ENCODE data around the gene RTL1. TPM values are rescaled to one million over a fixed set of nuclear protein-coding genes. Genes with fewer than 3 reads are reported as not detected.

RTL1 gene
- total and polyA plus RNA-seq, 4 experiments from 2014 or later: not detected

DNA sequence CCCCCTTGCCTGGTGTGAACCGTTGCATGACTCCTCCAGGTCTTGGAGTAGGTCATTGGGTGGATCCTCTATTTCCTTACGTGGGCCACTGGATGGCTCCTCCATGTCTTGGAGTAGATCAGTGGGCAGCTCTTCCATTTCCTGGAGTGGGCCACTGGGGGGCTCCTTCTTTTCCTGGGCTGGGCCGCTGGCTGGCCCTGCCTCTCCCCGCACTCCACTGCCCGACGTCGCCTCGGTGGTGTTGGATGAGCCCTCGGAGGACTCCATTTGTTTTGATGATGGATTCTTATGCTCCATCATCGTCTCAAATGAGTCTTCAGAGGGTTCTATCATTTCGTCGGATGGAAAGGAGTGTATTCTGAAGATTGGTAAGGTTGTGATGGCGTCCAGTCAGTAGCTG, 19.1 kb downstream of the RTL1 start:
- ChIA-PET POLR2A (ENCODE audit: partially characterized antibody) (no interaction called here), CTCF (ENCODE audit: partially characterized antibody) (no interaction called here)
- no peak overlapping the region for H3K27ac Mint-ChIP-seq
- H3K9me3 ChIP-seq (ENCODE audit: control insufficient read depth in 1 of 2, low read length in 2 of 2): no peaks in the 10 kb centered on the region
- no peaks in the 10 kb centered on the region for H3K36me3 ChIP-seq (ENCODE audit: insufficient read depth, low read length)
- H3K27ac ChIP-seq (ENCODE audit: low read depth, low read length): no peak overlapping the region
- no peak for DNase-seq
- H3K4me1 ChIP-seq (ENCODE audit: insufficient read depth, low read length): no peaks in the 10 kb centered on the region
- intact Hi-C loops (cut with micrococcal nuclease): no loop called here
- H3K4me3 ChIP-seq (ENCODE audit: low read length in 2 of 2): no peak overlapping the region
- H3K27me3 Mint-ChIP-seq: peaks cover 4 to 11% of the 10 kb centered on the region in 2 donors
- peaks cover 0 to 3% (median 0%) of the 10 kb centered on the region in 8 donors for H3K9me3 Mint-ChIP-seq
- H3K4me3 Mint-ChIP-seq: no peak overlapping the region
- no peaks in the 10 kb centered on the region for H3K4me1 Mint-ChIP-seq
- H3K36me3 Mint-ChIP-seq: no peaks in the 10 kb centered on the region
- no peaks in the 10 kb centered on the region for H3K27me3 ChIP-seq (ENCODE audit: insufficient read depth, low read length)

DNA sequence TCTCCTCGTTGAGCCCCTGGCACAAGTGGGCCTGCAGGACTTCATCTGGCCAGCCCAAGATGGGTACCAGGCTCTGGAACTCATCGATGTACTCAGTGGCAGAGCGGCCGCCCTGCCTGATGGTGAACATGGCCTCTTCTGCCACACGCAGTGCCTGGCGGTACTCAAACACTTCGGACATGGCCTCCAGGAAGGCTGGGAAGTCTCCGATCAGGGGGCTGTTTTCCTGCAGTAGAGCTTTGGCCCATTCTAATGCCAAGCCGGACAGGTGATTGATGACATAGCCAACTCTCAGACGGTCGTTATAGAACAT, 19.8 kb downstream of the RTL1 start:
- Mint-ChIP-seq H3K27ac (no peak overlapping the region), H3K36me3 (no peaks in the 10 kb centered on the region), H3K27me3 (peaks cover 2 to 9% of the 10 kb centered on the region in 2 donors), H3K9me3 (peaks cover 0 to 3% (median 0%) of the 10 kb centered on the region in 8 donors), H3K4me1 (no peaks in the 10 kb centered on the region), H3K4me3 (no peak overlapping the region)
- no peaks in the 10 kb centered on the region for H3K4me1 ChIP-seq (ENCODE audit: insufficient read depth, low read length)
- H3K4me3 ChIP-seq (ENCODE audit: low read length in 2 of 2): no peak overlapping the region
- ChIA-PET POLR2A (ENCODE audit: partially characterized antibody) (no interaction called here), CTCF (ENCODE audit: partially characterized antibody) (no interaction called here)
- H3K9me3 ChIP-seq (ENCODE audit: control insufficient read depth in 1 of 2, low read length in 2 of 2): no peaks in the 10 kb centered on the region
- no peak for DNase-seq
- intact Hi-C loops (cut with micrococcal nuclease): no loop called here
- no peaks in the 10 kb centered on the region for H3K36me3 ChIP-seq (ENCODE audit: insufficient read depth, low read length)
- H3K27ac ChIP-seq (ENCODE audit: low read depth, low read length): no peak overlapping the region
- H3K27me3 ChIP-seq (ENCODE audit: insufficient read depth, low read length): no peaks in the 10 kb centered on the region

DNA sequence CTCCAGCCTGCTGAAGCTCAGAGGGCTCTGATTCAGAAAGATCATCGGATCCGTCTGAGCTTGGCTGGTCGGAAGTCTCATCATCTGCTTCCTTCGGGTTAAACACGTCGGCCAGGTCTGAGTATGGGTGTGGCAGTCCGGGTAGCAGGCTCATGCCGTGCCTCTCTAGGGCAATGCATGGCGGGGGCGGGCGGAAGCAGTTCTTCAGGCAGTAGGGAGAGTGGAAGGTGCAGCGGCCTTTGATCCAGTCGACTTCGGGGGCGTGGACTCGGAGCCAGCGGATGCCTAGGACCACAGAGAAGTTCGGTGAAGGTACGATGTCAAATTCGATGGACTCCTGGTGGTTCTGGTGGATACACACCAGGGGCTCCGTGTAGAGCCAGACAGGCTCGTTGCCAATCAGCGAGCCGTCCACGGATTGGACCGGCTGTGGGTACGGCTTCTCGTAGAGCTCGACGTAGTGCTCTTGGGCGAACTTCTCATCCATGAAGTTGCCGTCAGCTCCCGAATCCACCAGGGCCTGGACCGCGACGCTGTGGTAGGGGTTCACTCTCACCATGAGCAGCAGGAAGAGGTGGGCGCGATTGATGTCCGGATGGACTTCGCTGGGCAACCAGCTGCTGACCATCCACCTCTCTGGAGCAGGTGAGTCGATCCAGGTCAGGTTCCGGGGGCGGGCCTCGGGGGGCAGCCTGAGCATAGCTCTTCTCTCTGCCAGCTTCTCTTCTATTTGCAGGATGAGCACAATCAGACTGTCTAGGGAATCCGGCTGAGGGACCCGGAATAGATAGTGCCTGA, 20.3 kb downstream of the RTL1 start:
- no peak overlapping the region for H3K4me3 Mint-ChIP-seq
- H3K27me3 ChIP-seq (ENCODE audit: insufficient read depth, low read length): no peaks in the 10 kb centered on the region
- H3K27ac ChIP-seq (ENCODE audit: low read depth, low read length): no peak overlapping the region
- ChIA-PET POLR2A (ENCODE audit: partially characterized antibody) (no interaction called here), CTCF (ENCODE audit: partially characterized antibody) (no interaction called here)
- peaks cover 0 to 3% (median 0%) of the 10 kb centered on the region in 8 donors for H3K9me3 Mint-ChIP-seq
- H3K36me3 Mint-ChIP-seq: no peaks in the 10 kb centered on the region
- H3K4me1 ChIP-seq (ENCODE audit: insufficient read depth, low read length): no peaks in the 10 kb centered on the region
- DNase-seq: no peak
- peaks cover 5 to 9% of the 10 kb centered on the region in 2 donors for H3K27me3 Mint-ChIP-seq
- no peaks in the 10 kb centered on the region for H3K4me1 Mint-ChIP-seq
- no peak overlapping the region for H3K4me3 ChIP-seq (ENCODE audit: low read length in 2 of 2)
- H3K36me3 ChIP-seq (ENCODE audit: insufficient read depth, low read length): no peaks in the 10 kb centered on the region
- H3K27ac Mint-ChIP-seq: no peak overlapping the region
- intact Hi-C loops (cut with micrococcal nuclease): no loop called here
- H3K9me3 ChIP-seq (ENCODE audit: control insufficient read depth in 1 of 2, low read length in 2 of 2): no peaks in the 10 kb centered on the region

DNA sequence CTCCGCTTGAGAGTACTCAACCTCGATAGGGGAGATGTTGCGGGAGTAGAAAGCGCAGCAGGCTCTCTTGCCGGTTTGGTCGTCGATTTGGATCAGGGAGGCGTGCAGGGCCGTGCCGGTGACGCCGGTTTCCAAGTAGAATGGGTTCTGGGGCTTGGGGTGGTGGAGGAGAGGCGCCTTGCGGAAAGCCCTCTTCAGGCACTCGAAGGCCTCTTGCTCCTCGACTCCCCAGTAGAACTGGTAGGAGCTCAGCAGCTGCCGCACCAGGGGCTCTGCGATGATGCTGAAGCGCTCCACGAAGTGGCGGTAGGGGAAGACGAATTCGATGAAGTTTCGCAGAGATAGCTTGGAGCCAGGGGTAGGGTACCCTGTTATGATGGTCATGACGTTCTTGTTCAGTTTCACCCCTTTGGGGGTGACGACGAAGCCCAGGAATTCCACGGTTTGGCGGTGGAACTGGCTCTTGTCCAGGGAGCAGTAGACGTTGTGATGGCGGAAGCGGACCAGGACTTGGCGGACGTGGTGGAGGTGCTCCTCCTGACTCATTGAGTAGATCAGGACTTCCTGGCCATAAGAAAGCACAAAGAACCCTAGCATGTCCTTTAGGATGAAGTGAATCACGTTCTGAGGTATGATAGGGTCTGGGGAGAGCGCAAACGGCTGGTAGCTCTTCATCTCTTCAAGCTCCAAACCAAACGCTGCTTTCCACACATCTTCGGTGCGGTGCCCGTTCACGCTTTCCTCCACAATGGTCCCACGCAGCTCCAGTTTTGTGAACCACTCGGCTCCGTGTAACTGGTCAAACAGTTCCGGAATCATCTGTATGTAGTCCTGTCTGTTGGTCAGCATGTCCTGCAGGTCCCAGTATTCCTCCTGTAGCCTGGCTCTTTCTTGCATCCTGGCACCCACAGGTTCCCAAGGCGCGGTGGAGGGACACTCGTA, 21.2 kb downstream of the RTL1 start:
- Histone ChIP-seq H3K27ac (ENCODE audit: low read depth, low read length) (no peak overlapping the region), H3K36me3 (ENCODE audit: insufficient read depth, low read length) (no peaks in the 10 kb centered on the region), H3K4me3 (ENCODE audit: low read length in 2 of 2) (no peak overlapping the region), H3K4me1 (ENCODE audit: insufficient read depth, low read length) (no peaks in the 10 kb centered on the region), H3K9me3 (ENCODE audit: control insufficient read depth in 1 of 2, low read length in 2 of 2) (no peaks in the 10 kb centered on the region), H3K27me3 (ENCODE audit: insufficient read depth, low read length) (no peaks in the 10 kb centered on the region)
- H3K36me3 Mint-ChIP-seq: no peaks in the 10 kb centered on the region
- POLR2A ChIA-PET (ENCODE audit: partially characterized antibody): no interaction called here
- intact Hi-C loops (cut with micrococcal nuclease): no loop called here
- CTCF ChIA-PET (ENCODE audit: partially characterized antibody): no interaction called here
- peaks cover 6 to 7% of the 10 kb centered on the region in 2 donors for H3K27me3 Mint-ChIP-seq
- DNase-seq: no peak
- H3K4me1 Mint-ChIP-seq: no peaks in the 10 kb centered on the region
- no peak overlapping the region for H3K4me3 Mint-ChIP-seq
- H3K27ac Mint-ChIP-seq: no peak overlapping the region
- peaks cover 0 to 3% (median 0%) of the 10 kb centered on the region in 8 donors for H3K9me3 Mint-ChIP-seq

DNA sequence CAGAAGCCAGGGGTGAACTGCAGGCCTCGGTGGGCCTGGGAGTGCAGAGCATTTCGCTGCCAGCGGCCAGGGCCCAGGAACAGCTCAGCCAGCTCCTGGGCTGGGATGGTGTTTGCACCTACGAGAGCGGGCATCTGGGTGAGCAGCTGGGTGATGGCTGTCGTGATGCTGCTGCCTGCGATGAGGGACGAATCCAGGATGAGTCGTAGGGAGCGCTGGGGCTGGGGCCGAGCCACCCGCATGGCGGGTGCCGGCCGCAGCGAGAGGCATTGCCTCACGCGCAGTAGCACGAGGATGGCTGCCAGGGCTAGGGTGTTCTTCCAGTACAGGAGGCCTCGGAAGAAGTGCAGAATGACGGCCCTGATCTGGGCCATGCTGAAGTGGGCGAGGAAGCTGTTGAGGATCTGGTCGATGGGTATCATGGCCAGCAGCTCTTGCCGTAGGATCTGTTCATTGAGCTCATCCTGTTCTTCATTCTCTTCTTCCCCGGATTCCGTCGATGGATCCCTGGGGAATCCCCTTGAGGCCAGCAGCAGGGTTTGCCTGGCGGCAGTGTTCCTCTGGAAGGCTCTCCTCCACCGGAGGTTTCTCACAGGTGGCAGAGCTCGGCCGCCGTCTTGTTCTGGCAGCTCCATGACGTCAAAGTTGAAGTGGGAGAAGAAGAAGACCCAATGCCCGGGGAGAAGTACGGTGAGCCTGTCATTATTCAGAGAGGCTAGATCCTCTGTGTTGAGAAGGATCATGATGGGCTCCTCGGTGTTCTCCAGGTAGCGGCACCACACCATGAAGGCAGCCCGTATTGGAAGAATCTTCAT, 22.1 kb downstream of the RTL1 start:
- Mint-ChIP-seq H3K4me1 (no peaks in the 10 kb centered on the region), H3K36me3 (no peaks in the 10 kb centered on the region), H3K27ac (no peak overlapping the region), H3K9me3 (peaks cover 0 to 3% (median 0%) of the 10 kb centered on the region in 8 donors), H3K27me3 (peaks cover 6 to 8% of the 10 kb centered on the region in 2 donors), H3K4me3 (no peak overlapping the region)
- Histone ChIP-seq H3K27me3 (ENCODE audit: insufficient read depth, low read length) (no peaks in the 10 kb centered on the region), H3K4me3 (ENCODE audit: low read length in 2 of 2) (no peak overlapping the region), H3K36me3 (ENCODE audit: insufficient read depth, low read length) (no peaks in the 10 kb centered on the region), H3K9me3 (ENCODE audit: control insufficient read depth in 1 of 2, low read length in 2 of 2) (no peaks in the 10 kb centered on the region), H3K27ac (ENCODE audit: low read depth, low read length) (no peak overlapping the region), H3K4me1 (ENCODE audit: insufficient read depth, low read length) (no peaks in the 10 kb centered on the region)
- no peak for DNase-seq
- CTCF ChIA-PET (ENCODE audit: partially characterized antibody): no interaction called here
- intact Hi-C loops (cut with micrococcal nuclease): no loop called here
- POLR2A ChIA-PET (ENCODE audit: partially characterized antibody): no interaction called here

DNA sequence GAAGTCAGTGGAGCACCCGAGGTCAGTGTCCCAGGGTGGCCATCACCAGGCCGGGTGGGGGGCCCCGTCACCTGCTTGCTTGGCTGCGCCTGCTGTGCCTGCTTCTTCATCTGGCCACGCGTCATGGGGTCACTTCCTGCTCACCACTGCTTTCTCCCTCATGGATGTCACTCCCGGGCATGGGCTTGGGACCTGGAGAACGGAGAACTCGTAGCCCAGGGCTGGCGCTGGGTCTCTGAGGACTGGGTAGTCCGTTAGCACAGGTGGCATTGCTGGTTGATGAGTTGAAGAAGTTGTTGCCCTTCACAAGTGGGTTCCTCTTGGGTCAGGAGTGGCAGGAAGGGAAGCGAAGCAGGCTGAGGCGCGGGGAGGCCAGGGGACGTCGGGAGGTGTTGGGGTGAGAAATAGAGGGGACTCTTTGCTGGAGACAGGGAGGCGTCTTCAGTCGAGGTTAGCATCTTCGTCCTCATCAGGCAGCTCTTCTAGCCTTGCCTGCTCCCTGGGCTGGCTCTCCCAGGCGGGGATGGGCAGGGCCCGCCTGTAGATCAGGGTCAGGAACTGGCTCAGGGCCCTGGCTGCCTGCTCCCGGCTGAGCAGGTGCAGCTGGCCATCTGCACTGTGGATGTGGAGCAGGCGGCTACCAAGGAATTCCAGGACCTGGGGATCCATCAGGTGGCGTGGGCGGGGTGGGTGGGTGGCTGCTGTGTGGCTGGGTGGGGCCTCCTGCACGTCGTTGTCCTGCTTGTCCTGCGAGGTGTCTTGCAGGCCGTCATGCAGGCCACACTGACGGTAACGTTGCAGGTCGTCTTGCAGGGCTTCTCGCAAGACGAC, 23.0 kb downstream of the RTL1 start:
- Mint-ChIP-seq H3K4me3 (no peak overlapping the region), H3K4me1 (no peaks in the 10 kb centered on the region), H3K27me3 (peaks cover 2 to 8% of the 10 kb centered on the region in 2 donors), H3K9me3 (peaks cover 0 to 2% (median 0%) of the 10 kb centered on the region in 8 donors), H3K27ac (no peak overlapping the region), H3K36me3 (no peaks in the 10 kb centered on the region)
- no peak overlapping the region for H3K27ac ChIP-seq (ENCODE audit: low read depth, low read length)
- H3K27me3 ChIP-seq (ENCODE audit: insufficient read depth, low read length): no peaks in the 10 kb centered on the region
- no peaks in the 10 kb centered on the region for H3K36me3 ChIP-seq (ENCODE audit: insufficient read depth, low read length)
- ChIA-PET CTCF (ENCODE audit: partially characterized antibody) (no interaction called here), POLR2A (ENCODE audit: partially characterized antibody) (no interaction called here)
- intact Hi-C loops (cut with micrococcal nuclease): no loop called here
- DNase-seq: no peak
- H3K4me1 ChIP-seq (ENCODE audit: insufficient read depth, low read length): no peaks in the 10 kb centered on the region
- no peaks in the 10 kb centered on the region for H3K9me3 ChIP-seq (ENCODE audit: control insufficient read depth in 1 of 2, low read length in 2 of 2)
- H3K4me3 ChIP-seq (ENCODE audit: low read length in 2 of 2): no peak overlapping the region
